ENCODE data around the gene TCF4.

Gene TCF4

DNA sequence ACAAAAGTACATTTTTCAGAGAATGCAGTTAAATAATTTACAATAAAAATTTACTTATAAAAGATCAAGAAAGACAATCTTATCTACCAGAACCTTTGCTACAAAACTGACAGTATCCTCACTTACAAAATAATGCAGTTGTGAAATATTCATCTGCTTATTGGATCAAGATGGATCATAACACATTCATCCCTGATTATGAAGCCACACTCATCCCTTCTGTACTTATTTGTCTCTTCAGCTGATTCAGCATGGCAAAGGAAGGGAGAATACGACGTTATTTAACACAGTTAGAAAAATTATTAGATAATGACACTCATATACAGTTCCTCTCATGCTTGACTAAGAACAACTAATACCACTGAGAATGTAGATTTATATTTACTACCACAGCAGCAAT lies 46.4 kb downstream of the TCF4 start:
- no peak for FAIRE-seq

DNA sequence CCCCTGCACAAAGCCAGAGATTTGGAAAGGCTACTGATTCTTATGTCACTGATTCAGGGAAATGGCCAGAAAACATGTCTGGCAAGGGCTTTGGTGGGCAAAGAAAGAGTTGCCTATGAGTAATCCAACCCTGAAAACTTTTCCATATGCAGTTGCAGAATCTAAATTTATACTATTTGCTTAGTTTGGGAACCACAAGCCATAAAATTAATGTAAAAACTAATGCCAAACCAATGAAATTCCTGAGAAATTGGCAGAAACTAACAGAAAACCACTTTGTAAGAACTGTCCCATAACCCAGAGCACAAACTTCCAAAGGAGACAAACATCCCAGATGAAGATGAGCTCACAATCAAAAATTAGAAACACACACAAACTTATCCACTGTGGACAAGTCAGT lies 48.8 kb downstream of the TCF4 start:
- no peak for FAIRE-seq

DNA sequence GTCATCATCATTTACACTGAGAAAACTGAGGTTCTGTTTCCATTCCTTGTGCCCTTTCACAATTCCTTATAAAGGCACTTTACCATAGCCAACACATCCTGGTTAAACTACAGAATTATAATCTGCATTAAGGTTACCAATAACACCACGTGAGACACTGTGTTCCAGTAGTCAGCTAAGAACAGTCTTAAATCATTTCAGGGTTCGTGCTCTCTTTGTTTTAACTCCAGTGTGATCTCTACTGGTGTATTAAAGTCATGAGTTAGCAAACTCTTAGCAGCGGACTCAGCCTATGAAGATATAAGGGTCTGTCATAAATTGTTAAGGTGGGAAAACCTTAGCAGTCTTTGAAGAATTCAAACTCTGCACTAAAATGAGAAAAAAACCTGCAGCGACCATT lies 53.0 kb downstream of the TCF4 start:
- no peak for FAIRE-seq

DNA sequence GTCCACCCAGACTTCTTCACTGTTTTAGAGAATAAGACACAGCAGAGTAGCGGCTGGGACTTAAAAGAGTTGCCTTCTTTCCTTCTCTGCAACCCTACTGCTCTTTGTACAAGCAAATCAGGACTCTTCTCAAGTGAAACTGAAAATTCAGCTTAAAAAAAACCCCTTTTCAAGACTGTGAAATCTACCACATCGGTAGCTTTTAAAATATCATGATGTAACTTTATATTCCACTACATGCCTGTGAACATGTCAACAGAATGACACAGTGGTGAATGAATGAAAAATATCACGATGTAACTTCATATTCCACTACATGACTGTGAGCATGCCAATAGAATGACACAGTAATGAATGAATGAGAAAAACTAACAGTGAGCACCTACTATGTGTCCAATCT lies 53.4 kb downstream of the TCF4 start:
- no peak for FAIRE-seq

DNA sequence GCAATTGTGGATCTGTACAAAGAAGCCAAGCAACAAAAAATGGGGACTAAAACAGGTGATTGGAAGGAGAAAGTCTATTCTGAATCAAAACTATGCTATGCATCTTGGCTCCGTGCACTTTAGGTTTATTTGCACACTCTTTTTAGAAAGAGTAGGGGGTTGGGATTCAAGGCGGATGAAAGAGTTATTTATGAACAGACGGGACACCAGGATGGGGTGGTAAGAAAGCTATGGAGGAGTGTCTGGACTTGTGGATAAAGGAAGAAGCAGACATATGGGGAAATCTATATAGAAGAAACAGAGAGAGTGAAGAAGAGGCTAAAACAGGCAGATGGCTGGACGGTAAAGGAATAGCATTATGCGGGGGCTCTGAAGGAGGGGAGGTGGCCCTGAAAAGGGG lies 57.8 kb downstream of the TCF4 start:
- FAIRE-seq: no peak

DNA sequence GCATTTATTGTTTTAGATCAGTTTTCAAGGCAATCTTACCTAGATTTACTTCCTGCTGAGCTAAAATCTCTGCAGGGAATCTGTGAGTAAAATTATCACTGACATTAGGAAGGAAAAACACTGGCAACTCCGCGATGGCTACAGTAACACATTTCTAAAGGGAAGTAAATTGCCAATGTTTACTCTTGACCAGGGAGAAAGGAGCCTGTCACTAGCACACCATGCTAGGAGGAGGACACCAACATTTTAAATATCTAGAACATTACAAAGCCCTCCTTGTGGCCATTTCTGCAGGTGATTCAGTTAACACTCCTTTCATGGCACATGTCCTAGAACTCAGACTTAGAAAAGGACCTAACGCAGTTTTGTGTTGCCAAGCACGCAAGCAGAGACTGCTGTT lies 58.4 kb downstream of the TCF4 start:
- FAIRE-seq: no peak

DNA sequence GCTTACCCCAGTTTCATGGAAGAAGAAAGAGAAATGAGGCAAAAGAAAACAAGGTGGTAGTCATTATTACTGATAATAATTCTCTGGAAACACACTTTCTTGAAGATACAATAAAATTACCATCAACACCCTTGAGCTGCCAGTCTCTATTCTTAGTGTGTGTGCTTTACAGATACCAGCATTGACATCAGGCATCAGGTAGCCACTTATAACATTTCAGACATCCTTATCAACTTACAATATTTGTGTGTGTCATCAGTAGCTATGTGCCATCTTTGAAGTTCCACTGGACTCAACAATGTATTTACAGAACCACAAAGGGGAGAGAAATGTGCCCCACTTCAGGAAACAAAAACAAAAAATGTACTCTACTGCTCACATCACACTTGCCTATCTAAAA lies 62.1 kb downstream of the TCF4 start:
- FAIRE-seq: no peak

DNA sequence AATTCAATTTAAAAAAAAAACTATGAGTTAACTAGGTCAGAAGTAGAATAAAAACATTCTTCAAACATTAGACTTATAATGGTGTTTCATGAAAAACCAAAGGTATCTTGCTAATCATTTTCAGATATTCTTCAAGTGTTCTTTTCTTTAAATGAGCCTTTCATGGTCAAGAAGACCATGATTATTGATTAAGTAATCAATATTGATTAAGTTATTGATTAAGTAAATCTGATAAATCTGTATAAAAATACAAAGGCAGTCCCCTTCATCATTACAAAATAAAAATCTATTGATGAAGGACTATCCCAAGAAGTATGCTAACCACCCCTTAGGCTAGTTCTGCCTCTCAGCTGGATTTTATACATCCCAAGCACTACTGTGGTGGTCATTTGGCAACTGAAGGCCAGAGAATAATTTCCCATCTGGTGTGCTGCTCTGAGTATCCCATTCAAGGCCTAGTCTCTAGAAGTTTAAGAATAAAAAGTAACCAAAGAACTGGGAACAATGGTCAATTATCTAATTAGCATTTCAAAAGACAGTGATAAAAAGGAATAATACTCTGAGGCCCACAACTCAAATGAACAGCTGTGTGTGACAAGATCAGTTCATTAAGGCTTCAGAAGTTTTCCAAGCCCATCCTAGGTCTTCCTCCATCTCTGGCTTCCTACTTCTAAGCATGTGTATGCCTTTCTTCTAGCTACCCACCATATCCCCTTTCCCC lies 63.5 kb downstream of the TCF4 start:
- no peak for FAIRE-seq

DNA sequence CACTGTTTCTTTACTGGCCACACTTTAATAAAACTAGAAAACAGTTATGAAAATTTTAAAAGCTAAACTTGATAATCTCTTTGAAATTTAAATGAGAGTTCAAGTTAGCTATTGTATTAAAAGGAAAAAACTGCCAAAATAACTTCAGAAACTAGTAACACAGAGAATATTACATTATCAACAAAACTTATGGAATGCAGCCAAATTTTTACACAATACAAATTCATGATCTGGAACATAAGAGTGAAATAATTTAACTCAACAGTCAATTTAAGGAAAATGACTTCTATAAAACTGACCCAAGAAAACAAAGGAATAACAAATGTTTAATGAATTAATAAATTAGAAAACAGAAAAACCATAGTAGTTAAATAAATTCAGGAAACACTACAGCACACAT lies 65.0 kb downstream of the TCF4 start:
- no peak for FAIRE-seq

DNA sequence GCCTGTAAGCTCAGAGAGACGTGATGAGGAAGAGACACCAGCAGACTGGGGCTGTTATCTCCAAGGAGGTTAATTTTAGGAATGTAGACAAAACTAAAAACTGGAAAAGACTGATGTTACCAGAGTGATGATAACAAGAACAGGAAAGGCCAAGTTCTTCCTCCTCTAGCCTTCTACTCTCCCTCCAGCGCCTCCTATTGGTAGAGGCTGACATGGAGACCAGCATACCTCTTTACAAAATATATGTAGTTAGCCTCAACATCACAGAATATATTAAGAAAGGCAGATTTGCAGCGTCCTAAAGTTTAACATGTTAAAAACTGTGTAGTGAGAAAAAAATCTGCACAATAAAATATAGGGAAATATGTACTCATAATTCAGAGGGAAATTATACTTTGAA lies 66.0 kb downstream of the TCF4 start:
- no peak for FAIRE-seq

DNA sequence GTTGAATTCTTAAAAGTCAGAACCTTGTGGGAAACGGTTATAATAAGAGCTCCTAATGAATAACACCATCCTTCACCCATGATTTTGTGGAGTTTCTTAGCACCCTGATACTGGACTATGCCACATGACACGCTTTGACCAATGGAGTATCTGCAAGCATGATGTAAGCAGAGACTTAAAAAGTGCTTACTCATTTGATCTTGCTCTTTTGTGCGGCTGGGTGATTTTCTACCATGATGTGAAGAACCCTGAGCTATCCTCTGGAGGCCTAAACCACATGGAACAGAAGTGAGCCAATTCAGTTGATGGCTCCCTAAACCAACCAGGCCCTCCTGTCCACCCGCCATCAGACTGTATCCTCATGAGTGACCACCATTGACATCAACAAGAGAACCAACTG lies 70.9 kb downstream of the TCF4 start:
- no peak for FAIRE-seq

DNA sequence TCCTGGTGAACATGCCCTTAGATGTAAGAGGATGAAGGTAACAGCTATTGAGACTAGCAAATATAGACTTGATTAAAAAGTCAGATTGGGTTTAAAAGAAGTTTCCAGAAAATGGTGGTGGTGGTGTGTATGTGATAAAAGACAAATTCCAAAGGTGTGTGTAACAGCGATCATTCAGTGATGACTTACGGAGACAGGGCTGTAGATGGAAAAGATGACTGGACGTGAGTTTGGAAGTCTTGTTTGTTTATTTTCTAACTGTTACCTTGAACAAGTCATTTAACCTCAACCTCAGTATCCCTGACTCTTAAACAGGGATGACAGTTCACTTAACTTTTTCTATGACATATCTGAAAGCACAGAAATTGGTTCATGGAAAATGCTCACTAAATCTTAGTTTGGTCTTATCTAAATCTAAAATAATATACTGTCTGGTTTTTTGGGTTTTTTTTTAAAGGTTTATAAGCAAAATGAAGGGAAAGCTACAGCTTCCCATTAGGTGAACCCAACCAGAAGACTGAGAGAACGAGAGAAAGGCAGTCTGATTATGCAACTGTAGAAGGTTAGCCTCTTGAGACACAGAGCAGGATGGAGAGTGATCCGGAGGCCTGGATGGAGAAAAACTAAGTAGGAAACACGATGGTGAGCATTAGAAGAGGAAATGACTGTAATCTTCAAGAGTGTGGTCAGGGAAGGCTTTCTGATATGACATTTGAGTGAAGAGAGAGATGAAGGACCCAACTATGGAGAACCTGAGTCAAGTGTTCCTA lies 71.9 kb downstream of the TCF4 start:
- no peak for FAIRE-seq

DNA sequence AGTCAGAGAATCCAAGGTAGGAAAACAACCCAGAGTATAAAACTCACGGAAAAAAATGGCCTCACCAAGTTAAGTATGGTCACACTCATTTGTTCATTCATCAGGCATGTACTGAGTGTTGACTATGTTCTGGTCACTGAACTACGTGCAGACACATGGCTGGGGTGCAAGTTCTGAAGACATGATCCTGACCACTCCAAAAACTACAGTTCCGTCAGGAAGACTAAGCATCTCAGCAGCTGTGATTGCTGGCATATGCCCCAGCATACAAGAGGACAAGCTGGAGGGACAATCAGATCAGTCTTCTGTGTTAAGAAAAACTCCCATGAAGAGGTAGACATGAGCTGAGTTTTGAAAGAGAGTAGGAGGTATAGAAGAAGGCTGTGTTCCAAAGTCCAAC lies 72.8 kb downstream of the TCF4 start:
- FAIRE-seq: no peak

DNA sequence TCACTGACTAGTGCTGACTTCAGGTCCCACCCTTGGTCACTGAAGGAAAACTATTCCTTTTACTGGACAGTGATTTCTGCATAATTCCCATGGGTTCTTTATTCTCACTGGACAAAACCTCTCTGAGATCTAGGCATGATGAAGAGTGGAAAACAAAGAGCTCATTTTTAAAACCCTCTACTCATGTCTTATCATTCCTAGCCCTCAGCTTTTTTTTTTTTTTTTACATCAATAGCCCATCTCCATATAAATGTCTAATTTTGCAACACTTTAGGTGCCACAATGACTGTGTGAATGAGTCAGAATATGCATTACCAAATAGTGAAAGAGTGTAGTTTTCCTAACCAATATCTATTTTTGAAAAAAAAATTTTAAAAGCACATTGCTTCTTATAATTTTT lies 74.8 kb downstream of the TCF4 start:
- no peak for FAIRE-seq

DNA sequence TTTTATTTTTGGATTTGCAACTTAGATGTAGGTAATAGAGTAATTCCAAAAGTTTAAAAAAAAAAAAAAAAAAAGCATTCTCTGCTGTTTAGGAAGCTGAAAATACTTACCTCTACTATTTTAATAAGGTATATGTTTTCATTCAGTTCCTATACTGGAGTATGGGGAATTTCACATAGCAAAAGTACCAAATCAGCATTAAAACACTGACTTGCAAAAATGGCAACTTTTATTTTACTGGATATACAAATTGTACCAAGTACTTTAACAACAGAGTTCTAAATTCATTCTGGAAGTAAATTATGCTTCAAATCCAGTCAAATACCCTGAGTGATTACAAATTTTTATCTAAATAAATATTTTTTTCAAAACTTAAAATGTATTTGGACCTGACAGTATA lies 76.7 kb downstream of the TCF4 start:
- FAIRE-seq: no peak

DNA sequence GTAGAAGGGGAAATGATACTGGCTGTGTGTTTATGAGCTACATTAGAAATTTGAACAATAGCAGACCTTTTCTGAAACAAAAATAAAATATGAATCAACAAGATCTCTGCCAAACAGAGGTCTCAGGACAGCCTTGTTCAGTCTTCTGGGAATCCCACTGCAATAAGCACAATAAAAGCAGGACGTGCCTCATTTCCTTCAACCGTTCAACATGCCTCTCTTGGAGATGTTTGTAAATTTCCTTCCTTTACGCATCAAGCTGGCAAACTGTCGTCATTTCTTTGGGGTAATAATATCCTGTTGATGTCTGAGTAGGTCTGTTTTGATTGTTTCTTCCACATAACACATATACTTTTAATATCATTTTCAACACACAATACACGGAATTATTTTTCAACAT lies 77.2 kb downstream of the TCF4 start:
- FAIRE-seq: no peak

DNA sequence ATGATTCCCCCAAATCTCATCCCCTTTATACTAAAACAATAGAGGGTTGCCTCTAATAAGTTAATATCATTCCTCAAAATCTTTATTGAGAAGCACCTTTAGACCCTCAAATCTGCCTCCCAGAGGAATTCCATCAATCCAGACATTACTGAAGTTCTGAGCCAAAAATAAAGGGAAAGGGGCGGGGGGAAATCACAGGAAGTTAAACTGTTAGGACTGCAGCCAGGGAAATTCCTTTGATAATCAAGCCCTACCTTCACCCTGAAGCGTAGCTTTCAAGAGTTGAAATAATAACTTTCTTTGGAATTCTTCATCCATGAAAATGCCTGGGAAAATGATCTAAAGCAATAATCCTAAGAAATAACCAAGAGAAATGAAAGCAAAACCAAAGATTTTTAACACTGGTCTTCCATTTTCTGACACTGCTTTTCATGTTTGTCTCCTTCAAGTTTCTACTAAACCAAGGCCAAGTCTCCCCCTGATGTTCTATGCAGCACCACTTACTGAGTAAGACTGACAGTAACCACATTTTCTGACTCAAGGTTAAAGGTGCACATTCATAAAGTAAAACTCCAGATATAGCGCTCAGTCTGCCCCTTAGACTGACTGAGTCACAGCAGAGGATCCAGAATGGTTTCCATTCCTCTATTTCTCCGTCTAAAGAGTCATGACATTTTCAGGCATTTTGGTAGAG lies 78.2 kb downstream of the TCF4 start:
- no peak for FAIRE-seq

DNA sequence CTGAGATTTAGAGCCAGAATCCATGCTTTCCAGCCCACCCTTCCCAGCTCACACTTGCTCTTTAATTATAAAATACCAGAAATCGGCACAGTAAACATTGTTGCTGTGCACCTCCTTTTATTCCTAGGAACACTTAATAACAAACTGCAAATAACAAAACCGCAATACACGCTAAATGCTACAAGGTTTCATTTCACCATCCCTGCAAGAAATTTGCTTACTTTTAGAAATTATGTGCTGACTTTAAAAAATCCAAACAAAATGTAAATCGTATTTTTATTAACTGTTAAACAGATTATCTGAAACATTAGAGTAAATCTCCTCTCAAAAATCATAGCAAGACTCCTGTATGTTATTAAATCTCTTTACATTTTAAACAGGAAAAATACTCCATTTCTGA lies 79.3 kb downstream of the TCF4 start:
- no peak for FAIRE-seq

DNA sequence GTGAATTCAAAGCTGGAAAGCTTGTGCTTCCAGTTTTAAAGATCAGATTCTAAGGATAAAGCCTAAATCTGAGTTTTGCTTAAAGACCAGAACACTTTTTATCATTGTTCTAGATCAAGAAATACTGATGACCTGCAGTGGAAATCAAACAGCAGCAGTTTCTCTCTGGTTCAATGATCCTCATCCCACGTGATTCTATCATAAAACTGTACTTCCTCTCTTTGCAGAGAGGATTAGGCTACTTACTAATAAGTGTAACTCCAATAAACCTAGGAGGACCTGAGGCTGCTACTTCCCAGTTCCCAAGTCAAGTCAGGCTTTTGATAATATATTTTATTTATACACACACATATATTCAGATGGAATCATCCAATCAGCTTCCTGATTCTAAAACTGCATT lies 81.9 kb downstream of the TCF4 start:
- no peak for FAIRE-seq

DNA sequence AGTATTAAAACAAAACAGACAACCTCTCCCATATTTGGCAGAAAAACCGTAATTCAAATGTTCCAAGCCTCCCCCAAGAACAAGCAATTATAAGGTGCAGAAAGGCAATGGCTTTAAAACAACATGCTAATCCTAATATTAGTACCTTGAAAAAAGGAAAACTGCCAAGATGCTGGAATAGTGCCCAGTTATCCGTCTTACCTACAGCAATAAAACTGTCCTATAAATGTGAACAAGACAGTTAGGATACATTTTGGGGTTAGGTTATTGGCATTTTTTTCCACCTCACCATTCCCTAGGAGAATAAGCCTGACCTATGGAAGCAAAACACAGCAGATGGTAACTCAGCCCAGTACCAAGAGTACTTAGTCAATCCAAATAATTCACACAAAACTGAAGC lies 83.2 kb downstream of the TCF4 start:
- FAIRE-seq: no peak

DNA sequence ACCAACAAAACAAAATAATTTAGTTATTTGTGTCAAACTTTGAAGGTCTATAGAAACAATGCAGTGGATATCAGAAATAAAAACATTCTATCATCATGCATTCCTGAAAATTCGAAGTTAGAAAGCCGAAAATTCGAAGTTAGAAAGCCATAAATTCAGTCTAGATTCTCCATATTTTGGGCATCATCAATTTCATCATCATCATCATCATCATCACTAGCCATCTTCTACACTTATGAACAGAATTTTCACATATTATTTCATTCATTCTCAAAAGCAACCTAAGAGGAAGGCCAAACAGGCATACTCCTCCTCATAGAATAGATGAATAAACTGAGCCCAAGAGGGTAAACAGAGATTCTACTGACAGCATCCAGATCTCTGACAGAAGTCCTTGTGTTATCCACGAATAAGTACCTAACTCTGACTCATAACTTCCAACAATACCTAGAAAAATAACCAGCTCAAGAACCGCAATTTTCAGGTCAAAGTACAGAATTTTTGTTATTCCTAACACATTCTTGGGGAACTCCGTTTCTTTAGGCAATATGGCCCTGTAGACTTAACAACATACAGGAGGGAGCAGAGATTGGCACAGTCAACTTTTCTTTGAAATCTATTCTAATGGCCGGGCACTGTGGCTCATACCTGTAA lies 84.7 kb downstream of the TCF4 start:
- no peak for FAIRE-seq

DNA sequence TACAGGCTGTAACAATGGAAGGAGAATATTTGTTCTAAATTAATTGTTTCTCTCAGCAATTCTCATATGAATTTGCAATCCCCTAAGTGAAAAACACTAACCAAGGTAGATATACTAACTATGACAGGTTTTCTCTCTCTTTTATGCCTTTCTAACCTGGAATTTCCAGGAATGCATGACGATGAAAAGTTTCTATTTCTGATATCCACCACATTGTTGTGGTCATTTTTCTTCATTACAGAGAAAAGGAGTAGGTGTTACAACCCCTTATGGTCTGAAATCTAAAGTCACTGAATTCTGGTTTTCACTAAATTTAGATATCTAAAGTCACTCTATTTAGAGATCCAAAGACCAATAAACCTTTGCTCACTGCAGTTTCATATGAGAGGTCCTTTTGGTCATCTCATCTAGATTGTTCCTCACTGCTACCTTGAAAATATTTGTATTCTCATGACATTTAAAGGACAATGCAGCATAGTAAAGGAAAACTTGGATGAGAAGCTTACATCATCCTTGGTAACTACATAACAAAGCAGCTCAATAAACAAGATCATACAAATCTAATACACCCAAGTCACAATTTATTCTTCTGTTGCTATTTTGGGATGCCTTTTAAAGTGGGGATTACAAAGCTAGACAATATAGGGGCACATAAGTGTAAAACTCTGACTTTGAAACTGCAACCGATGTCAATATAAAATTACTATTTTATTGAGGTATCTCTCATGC lies 85.8 kb downstream of the TCF4 start:
- FAIRE-seq: no peak

DNA sequence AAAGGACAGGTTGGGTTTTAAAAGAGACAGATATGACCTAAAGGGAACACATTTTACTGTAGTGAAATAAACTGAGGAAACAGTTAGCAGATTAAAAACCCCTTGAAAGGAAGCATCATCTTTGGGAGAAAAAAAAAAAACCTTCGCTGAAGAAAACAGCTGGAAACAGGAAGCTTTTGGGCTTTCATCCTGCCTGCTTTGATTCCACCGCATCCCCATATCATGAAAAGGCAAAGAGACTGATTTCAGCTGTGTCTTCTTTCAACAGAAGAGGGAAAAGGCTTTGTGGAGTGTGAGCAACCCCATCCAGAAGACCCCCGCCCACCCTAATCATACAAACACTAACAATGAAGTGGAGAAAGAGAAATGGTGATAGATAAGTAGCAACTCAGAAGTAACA lies 86.4 kb downstream of the TCF4 start:
- FAIRE-seq: no peak

All from G401.6 (cell line).